Measurements from ENCODE around the gene THSD4. TPM values are rescaled to one million over a fixed set of nuclear protein-coding genes. Genes with fewer than 3 reads are reported as not detected.

Gene THSD4
- total RNA-seq, 2 experiments from 2014 or later = not detected

DNA sequence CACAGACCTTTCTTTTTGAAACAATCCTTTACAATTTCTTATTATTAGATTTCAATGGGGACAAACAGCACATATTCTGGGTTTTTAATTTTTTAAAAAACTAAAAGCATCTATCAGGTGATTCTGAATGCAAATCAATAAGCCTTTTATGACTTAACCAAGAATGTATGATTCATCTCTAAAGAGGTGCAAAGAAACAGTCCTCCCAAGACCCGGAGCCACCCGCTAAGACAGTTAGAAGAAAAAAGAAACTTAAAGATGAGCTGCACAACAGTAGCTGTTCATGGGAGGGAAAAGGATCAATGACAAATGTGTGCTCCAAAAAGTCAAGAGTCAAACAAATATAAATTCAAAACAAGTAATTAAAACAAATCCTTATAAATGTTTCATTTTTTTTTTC, 319.5 kb downstream of the THSD4 start:
- no peaks in the 10 kb centered on the region for H3K36me3 Mint-ChIP-seq (ENCODE audit: low read depth)
- no peak overlapping the region for H3K27ac Mint-ChIP-seq
- H3K9me3 Mint-ChIP-seq = no peaks in the 10 kb centered on the region
- no peak for DNase-seq
- no peaks in the 10 kb centered on the region for H3K27me3 ChIP-seq (ENCODE audit: control insufficient read depth in 1 of 2, insufficient read depth in 2 of 2, low read length in 2 of 2)
- intact Hi-C loops (cut with DNase I, micrococcal nuclease) = no loop called here
- ChIA-PET CTCF (interaction anchor here (1.0 kb wide), 1 partner anchor 10 kb away, joined by 3 read pairs; no protein-coding TSS in a partner anchor), POLR2A (no interaction called here)
- no peaks in the 10 kb centered on the region for H3K27me3 Mint-ChIP-seq
- H3K4me3 Mint-ChIP-seq = no peak overlapping the region
- no peak overlapping the region for H3K27ac ChIP-seq (ENCODE audit: low read depth in 1 of 2, low read length in 2 of 2)
- no peak overlapping the region for H3K4me3 ChIP-seq (ENCODE audit: low read length)
- no peak for TF ChIP-seq CTCF (IDR thresholded peaks at IDR 0.05)
- H3K36me3 ChIP-seq (ENCODE audit: insufficient read depth, low read length) = no peaks in the 10 kb centered on the region
- no peaks in the 10 kb centered on the region for H3K4me1 ChIP-seq (ENCODE audit: insufficient read depth, low read length)
- no peaks in the 10 kb centered on the region for H3K4me1 Mint-ChIP-seq (ENCODE audit: low read depth)
- ATAC-seq (ENCODE audit: poor library complexity) = no peak
- H3K9me3 ChIP-seq (ENCODE audit: control insufficient read depth in 1 of 2, insufficient read depth in 1 of 2, low read length in 2 of 2) = no peaks in the 10 kb centered on the region

DNA sequence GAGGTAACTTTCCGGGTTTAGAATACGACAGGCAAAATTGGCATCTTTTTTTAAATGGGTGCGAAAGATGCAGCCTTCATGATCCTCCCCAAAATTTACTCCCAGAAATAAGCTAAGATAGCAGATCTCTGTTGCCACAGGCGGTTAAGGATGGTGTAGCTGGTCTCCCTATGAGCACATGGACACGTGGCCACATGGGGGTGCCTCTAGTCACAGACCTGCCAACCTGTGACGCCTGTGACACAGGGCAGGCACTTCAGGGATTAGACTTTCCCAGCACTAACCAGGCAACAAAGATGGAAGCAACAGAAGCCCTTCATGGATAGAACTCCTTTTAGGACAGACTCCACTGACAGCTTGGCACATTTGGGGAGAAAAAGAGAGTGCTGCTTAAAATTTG, 320.3 kb downstream of the THSD4 start:
- H3K36me3 Mint-ChIP-seq (ENCODE audit: low read depth) = no peaks in the 10 kb centered on the region
- H3K9me3 ChIP-seq (ENCODE audit: control insufficient read depth in 1 of 2, insufficient read depth in 1 of 2, low read length in 2 of 2) = no peaks in the 10 kb centered on the region
- no peak overlapping the region for H3K27ac ChIP-seq (ENCODE audit: low read depth in 1 of 2, low read length in 2 of 2)
- POLR2A ChIA-PET = no interaction called here
- ATAC-seq (ENCODE audit: poor library complexity) (no peak), DNase-seq (no peak)
- no peak overlapping the region for H3K27ac Mint-ChIP-seq
- no peaks in the 10 kb centered on the region for H3K36me3 ChIP-seq (ENCODE audit: insufficient read depth, low read length)
- no peaks in the 10 kb centered on the region for H3K4me1 ChIP-seq (ENCODE audit: insufficient read depth, low read length)
- no peak for TF ChIP-seq CTCF (IDR thresholded peaks at IDR 0.05)
- H3K4me3 Mint-ChIP-seq = no peak overlapping the region
- H3K27me3 ChIP-seq (ENCODE audit: control insufficient read depth in 1 of 2, insufficient read depth in 2 of 2, low read length in 2 of 2) = no peaks in the 10 kb centered on the region
- CTCF ChIA-PET = interaction anchor here (1.0 kb wide), 1 partner anchor 11 kb away, joined by 3 read pairs; no protein-coding TSS in a partner anchor
- intact Hi-C loops (cut with DNase I, micrococcal nuclease) = no loop called here
- no peaks in the 10 kb centered on the region for H3K9me3 Mint-ChIP-seq
- no peaks in the 10 kb centered on the region for H3K4me1 Mint-ChIP-seq (ENCODE audit: low read depth)
- H3K4me3 ChIP-seq (ENCODE audit: low read length) = no peak overlapping the region
- peaks cover 3% of the 10 kb centered on the region for H3K27me3 Mint-ChIP-seq

DNA sequence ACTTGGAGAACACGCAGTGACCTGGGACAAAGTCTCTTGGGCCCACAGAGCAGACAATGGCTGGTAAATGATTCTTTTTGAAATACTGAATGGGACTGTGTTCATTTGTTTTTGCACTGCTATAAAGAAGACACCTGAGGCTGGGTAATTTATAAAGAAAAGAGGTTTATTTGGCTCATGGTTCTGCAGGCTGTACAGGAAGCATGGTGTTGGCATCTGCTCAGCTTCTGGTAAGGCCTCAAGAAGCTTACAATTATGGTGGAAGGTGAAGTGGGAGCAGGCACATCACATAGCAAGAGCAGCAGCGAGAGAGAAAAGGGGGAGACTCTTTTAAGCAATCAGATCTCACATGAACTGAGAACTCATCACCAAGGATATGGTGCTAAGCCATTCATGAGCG, 321.6 kb downstream of the THSD4 start:
- Mint-ChIP-seq H3K4me3 (no peak overlapping the region), H3K9me3 (no peaks in the 10 kb centered on the region), H3K36me3 (ENCODE audit: low read depth) (no peaks in the 10 kb centered on the region), H3K27me3 (peaks cover 10% of the 10 kb centered on the region), H3K4me1 (ENCODE audit: low read depth) (no peaks in the 10 kb centered on the region), H3K27ac (no peak overlapping the region)
- Histone ChIP-seq H3K4me3 (ENCODE audit: low read length) (no peak overlapping the region), H3K36me3 (ENCODE audit: insufficient read depth, low read length) (no peaks in the 10 kb centered on the region), H3K27me3 (ENCODE audit: control insufficient read depth in 1 of 2, insufficient read depth in 2 of 2, low read length in 2 of 2) (no peaks in the 10 kb centered on the region), H3K9me3 (ENCODE audit: control insufficient read depth in 1 of 2, insufficient read depth in 1 of 2, low read length in 2 of 2) (no peaks in the 10 kb centered on the region), H3K27ac (ENCODE audit: low read depth in 1 of 2, low read length in 2 of 2) (no peak overlapping the region), H3K4me1 (ENCODE audit: insufficient read depth, low read length) (no peaks in the 10 kb centered on the region)
- intact Hi-C loops (cut with DNase I, micrococcal nuclease) = no loop called here
- CTCF ChIA-PET = no interaction called here
- DNase-seq = no peak
- TF ChIP-seq CTCF (IDR thresholded peaks at IDR 0.05) = no peak
- POLR2A ChIA-PET = no interaction called here
- ATAC-seq (ENCODE audit: poor library complexity) = no peak

Measured in CD4-positive, alpha-beta T cell (primary cell).